Stimulated activated CD4-positive, alpha-beta T cell treated with anti-CD3 and anti-CD28 coated beads, Interleukin-2, amount 100 ng/mL, for 48 hours (primary cell): ENCODE results near the gene GRIA1.
"Not testable (repeated sequence)": the region's sequence is repeated elsewhere in the genome, so short reads cannot be mapped to it uniquely, and the experiment has no call there.

ENCODE experiments used
- DNase-seq, 2 donors: peaks; one replicate each; pipeline ENCODE4 v3.0.0-alpha.2; 2020

The GRIA1 gene

GRCh38 chr5:153671653-153672346 lies 181.3 kb downstream of the GRIA1 start:
- no peak for DNase-seq

DNA sequence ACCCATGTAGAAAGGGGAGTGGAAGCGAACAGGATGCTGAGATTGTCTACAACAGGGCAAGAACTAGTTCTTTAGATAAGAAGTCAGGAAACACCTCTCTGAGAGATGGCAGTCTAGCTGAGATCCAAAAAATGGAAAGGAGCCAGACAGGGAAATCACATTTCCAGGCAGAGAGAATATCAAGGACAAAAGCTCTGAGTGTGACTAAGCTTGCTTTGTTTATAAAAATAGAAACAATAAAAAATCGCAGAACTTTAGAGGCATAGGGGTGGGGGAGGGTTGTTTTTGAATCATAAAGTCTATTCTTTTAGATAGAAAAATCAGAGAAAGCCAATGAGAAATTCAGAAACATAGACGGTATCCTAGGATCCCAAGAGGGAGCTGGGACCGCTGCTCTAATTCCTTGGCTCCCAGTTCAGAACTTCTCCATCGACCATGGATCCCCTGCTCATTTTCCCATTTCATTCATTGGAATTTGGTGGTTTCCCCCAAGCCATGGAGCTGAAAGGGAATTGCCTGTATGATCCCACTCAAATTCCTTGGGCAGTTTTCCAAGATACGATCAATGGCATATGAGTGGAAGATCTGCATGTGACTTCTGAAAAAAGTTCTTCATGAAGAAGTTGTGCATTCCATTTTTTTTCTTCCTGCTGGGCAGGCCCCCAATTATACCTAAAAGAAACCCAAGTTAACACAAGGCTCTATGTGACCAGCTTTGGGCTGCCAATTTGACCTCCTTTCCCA lies 182.0 kb downstream of the GRIA1 start:
- DNase-seq = no peak

- no peak for DNase-seq
These were observed 183.9 kb downstream of the GRIA1 start for GRCh38 chr5:153674356-153674755.

DNA sequence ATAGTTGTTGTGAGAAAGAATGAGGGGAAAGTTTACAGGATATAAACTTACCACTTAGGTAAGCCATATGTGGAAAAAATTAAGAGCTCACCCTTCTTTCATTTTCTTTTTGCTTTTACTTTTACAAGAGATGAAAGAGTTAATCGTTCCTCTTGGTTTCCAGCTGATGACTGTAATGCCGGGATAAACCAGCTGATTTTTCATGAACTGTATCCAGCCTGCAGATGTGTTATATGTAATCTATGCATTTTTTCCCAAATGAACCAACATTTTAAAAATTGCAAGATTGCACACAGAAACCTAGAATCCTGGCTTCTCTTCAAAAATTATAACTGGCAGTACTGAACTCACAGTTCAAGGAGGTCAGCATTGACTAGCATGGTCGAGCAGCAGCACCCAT lies 185.9 kb downstream of the GRIA1 start:
- DNase-seq = no peak

- DNase-seq = no peak
These were observed 186.4 kb downstream of the GRIA1 start for GRCh38 chr5:153676821-153677220.

- no peak for DNase-seq
These were observed 188.3 kb downstream of the GRIA1 start for GRCh38 chr5:153678617-153679329.

DNA sequence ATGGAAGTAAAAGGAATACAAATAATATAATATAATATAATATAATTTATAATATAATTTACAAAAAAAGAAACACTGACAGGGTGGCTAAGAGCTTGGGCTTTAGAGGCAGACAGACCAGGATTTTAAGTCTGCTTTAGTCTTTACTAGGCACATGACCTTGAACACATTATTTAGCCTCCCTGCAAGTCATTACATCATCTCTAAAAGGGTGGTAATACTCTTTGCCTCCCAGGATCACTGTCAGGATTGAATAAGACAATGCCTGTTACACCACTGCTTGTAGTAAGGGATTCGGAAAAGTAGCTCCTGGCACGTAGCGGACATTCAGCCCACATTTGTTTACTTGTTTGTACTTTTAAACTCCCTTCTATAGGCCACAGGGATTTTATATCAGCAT lies 199.8 kb downstream of the GRIA1 start:
- DNase-seq = no peak

- DNase-seq = no peak
These were observed 205.8 kb downstream of the GRIA1 start for GRCh38 chr5:153696256-153696655.

- DNase-seq = no peak
These were observed 208.6 kb downstream of the GRIA1 start for GRCh38 chr5:153699035-153699434.

DNA sequence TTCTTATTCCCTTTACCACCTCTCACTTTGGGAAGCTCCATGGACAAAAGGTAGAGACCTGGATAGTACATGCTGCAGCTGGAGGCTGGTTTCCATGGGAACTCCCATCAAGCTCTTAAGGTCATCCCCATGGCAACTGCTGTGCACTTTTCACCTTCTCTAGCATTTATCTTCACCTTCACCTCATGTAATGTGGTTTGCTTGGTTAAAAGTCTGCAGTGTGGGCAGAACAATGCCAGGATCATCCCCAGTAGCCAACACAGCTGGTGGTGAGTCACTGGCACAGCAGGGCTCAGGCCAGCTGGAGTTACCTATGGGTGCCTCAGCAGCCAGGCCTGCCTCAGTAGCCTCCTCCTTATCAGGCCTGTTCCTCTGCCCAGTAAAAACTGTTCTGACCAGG lies 210.5 kb downstream of the GRIA1 start:
- DNase-seq = no peak

- DNase-seq = no peak
These were observed 211.8 kb downstream of the GRIA1 start for GRCh38 chr5:153702265-153702664.

DNA sequence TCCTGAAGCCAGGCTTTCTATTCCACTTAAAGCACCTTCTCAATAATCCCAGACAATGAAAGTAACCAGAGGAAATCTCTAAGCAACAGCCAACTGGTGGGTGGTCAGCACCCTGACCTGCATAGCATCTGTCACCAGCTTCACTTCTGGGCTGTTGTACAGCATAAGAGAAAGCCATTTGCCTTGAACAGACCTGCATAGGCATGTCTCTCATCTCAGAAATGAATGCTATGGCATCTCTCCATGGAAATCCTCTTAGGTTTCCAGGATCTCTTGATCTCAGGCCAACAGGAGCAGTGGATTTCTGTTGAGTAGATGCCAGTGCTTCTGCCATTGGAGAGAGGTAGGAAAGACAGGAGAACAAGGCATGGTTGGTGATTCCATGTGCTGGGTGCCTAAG lies 213.6 kb downstream of the GRIA1 start:
- no peak for DNase-seq

DNA sequence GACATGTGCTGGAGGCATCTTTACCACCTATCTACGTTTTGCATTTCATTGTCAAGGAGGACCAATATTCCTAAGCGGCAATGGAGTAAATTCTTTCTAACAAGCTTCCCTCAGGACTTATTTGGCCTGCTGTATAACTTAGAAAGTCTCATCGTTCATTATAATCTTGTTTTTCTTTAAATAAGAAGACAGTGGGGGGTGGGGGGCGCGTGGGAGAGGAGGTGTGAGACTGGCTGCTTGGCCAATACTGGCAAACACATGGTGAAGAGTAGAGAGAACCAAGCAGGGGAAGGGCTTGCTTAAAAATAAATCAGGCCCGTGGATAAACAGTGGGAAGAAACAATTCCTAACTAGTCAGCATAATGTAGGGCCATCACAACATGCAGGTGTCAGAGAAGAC lies 217.2 kb downstream of the GRIA1 start:
- no peak for DNase-seq

GRCh38 chr5:153711755-153712154 lies 221.3 kb downstream of the GRIA1 start:
- DNase-seq = no peak

- no peak for DNase-seq
These were observed 222.5 kb downstream of the GRIA1 start for GRCh38 chr5:153712946-153713345.

GRCh38 chr5:153713943-153714342 lies 223.5 kb downstream of the GRIA1 start:
- no peak for DNase-seq

DNA sequence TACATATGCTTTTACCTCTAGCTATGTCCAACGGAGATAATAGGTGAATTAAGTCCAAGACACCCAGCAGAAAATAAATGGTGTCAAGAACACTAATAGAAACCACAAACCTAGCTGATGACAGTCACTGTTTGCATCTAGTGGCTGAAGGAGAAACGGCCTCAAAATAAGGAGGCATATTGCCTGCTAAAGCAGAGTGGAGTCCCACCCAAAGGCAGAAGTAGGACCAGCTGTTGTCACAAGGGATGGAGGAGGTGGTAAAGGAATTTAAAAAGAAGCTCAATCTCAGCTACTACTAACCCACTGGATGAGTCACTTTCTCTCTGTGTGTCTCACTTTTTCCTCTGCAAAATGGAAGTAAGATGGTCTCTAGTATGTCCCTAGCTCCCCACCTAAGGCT lies 224.3 kb downstream of the GRIA1 start:
- no peak for DNase-seq

- no peak for DNase-seq
These were observed 226.8 kb downstream of the GRIA1 start for GRCh38 chr5:153717287-153717686.

DNA sequence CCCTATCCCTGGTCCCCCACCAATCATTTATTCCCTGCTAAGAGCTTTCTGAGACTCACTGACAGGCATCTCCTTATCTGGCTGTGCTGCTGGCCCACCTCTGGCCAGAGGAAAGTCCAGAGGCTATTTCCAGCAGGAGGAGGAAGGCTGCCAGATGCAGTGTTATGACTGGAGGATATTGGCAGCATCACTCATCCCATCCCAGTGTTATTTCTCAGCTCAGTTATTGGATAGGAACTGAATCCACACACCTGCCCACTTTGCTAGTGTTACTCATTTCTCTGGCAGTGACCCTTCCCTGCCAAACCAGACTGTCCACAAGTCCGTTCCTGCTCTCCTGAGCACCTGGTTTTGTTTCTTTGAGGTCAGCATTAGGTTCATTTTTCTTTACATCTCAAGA lies 228.2 kb downstream of the GRIA1 start:
- DNase-seq = no peak

GRCh38 chr5:153719324-153719723 lies 228.9 kb downstream of the GRIA1 start:
- DNase-seq = no peak

DNA sequence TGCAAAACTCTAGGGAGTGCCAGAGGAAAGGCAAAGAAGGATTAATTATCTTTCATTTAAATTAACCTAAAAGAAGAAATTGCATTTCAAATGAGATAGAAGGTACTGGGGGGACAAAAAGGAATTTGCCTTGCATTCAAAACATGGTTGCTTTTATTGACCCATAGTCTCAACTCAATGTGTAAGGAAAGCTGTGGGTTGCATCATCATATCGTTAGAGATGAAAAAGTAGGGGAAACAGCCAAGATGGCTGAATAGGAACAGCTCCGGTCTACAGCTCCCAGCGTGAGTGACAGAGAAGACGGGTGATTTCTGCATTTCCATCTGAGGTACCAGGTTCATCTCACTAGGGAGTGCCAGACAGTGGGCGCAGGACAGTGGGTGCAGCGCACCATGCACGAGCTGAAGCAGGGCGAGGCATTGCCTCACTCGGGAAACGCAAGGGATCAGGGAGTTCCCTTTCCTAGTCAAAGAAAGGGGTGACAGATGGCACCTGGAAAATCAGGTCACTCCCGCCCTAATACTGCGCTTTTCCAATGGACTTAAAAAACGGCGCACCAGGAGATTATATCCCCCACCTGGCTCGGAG lies 232.6 kb downstream of the GRIA1 start:
- not testable (repeated sequence) for DNase-seq

DNA sequence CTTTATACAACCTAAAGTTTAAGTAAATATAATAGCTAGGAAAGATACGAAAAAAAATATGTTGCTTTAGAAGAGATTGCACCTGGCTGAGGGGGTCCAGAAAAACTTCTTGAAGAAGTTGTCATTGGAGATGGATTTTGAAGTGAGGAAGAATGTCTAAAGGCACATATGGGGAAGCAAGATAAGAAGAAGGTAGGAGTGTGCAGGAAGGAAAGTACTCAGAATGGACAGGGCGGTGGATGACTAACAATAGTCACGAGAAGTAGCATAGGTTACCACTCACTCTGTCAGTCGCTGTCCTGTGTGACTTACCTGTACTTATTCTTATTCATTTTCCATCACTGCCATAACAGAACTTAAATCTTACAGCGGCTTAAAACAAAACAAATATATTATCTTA lies 251.6 kb downstream of the GRIA1 start:
- DNase-seq = no peak

DNA sequence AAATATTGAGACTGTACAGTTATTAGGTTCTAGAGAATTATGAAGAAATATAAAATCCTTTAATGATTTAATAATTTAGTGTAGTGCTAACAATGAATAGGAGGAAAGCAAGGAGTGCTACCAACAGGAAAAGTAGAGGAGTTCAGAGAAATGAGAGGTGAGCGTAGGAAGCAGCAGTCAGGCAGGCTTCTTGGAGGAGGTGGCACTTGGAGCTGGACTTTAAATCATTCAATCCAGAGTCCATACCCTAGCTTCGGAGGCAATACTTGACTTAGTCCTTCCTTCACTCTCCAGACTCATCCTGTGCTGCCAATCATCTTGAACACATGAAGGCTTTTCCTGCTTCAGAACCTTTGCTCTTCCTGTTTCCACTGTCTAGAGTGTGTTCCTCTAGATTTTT lies 254.3 kb downstream of the GRIA1 start:
- no peak for DNase-seq
